Progenitor cell of endocrine pancreas (in vitro differentiated cells): Measurements from ENCODE around the gene CDH23. TPM values are rescaled to one million over a fixed set of nuclear protein-coding genes. Genes with fewer than 3 reads are reported as not detected.

Source experiments
- DNase-seq: peaks from one replicate; pipeline ENCODE4 v3.0.0; 2021; ENCODE audit warnings: low spot score; ENCODE audit not compliant: unreplicated experiment
- H3K27ac Mint-ChIP-seq: 2 replicates; pipeline ENCODE4 v1.8.0; 2021; ENCODE audit warnings: mild to moderate bottlenecking, moderate library complexity, mixed read lengths
- H3K27me3 Mint-ChIP-seq: 2 replicates; pipeline ENCODE4 v1.8.0; 2021; ENCODE audit warnings: mixed read lengths
- H3K36me3 Mint-ChIP-seq: 2 replicates; pipeline ENCODE4 v1.8.0; 2022; ENCODE audit warnings: mixed read lengths; ENCODE audit not compliant: insufficient read depth
- H3K4me1 Mint-ChIP-seq: 2 replicates; pipeline ENCODE4 v1.8.0; 2021; ENCODE audit warnings: low read depth, mixed read lengths
- H3K4me3 Mint-ChIP-seq: 2 replicates; pipeline ENCODE4 v1.8.0; 2021; ENCODE audit warnings: low read depth, mild to moderate bottlenecking, moderate library complexity, mixed read lengths
- H3K9me3 Mint-ChIP-seq: 2 replicates; pipeline ENCODE4 v1.8.0; 2021; ENCODE audit warnings: low read depth, mixed read lengths
- CTCF ChIP-seq: fragments of 200-600 bp; sonication (generic); IDR thresholded peaks from one replicate; pipeline ENCODE4 v1.5.0; 2021; ENCODE audit warnings: antibody characterized with exemption, mild to moderate bottlenecking; ENCODE audit not compliant: unreplicated experiment
- total RNA-seq: library from RNA; stranded (reverse); gene quantifications from 2 replicates; pipeline ENCODE4 v1.2.1, GENCODE V29; 2021

The CDH23 gene
- total RNA-seq, 1 donor from 2014 or later = 0.43 TPM

GRCh38 chr10:71802715-71803488 is 406.2 kb downstream of the CDH23 start:
- peaks cover 25% of the 10 kb centered on the region for H3K27me3 Mint-ChIP-seq
- no peak overlapping the region for H3K27ac Mint-ChIP-seq
- H3K4me3 Mint-ChIP-seq = no peak overlapping the region
- no peak for TF ChIP-seq CTCF
- no peak for DNase-seq
- no peaks in the 10 kb centered on the region for H3K36me3 Mint-ChIP-seq
- H3K4me1 Mint-ChIP-seq = peaks cover 4% of the 10 kb centered on the region
- no peaks in the 10 kb centered on the region for H3K9me3 Mint-ChIP-seq

GRCh38 chr10:71804077-71804476 is 407.4 kb downstream of the CDH23 start:
- TF ChIP-seq CTCF = no peak
- Mint-ChIP-seq H3K9me3 (no peaks in the 10 kb centered on the region), H3K27me3 (peaks cover 25% of the 10 kb centered on the region), H3K4me1 (peaks cover 4% of the 10 kb centered on the region), H3K4me3 (no peak overlapping the region), H3K36me3 (no peaks in the 10 kb centered on the region), H3K27ac (no peak overlapping the region)
- no peak for DNase-seq

- no peak for TF ChIP-seq CTCF
- DNase-seq = no peak
- H3K27me3 Mint-ChIP-seq = peaks cover 25% of the 10 kb centered on the region
- H3K27ac Mint-ChIP-seq = peak overlapping the region; percentile 83
- no peaks in the 10 kb centered on the region for H3K9me3 Mint-ChIP-seq
- H3K4me3 Mint-ChIP-seq = no peak overlapping the region
- H3K4me1 Mint-ChIP-seq = peaks cover 4% of the 10 kb centered on the region
- H3K36me3 Mint-ChIP-seq = no peaks in the 10 kb centered on the region
These were observed 409.3 kb downstream of the CDH23 start for GRCh38 chr10:71805776-71806703.

DNA sequence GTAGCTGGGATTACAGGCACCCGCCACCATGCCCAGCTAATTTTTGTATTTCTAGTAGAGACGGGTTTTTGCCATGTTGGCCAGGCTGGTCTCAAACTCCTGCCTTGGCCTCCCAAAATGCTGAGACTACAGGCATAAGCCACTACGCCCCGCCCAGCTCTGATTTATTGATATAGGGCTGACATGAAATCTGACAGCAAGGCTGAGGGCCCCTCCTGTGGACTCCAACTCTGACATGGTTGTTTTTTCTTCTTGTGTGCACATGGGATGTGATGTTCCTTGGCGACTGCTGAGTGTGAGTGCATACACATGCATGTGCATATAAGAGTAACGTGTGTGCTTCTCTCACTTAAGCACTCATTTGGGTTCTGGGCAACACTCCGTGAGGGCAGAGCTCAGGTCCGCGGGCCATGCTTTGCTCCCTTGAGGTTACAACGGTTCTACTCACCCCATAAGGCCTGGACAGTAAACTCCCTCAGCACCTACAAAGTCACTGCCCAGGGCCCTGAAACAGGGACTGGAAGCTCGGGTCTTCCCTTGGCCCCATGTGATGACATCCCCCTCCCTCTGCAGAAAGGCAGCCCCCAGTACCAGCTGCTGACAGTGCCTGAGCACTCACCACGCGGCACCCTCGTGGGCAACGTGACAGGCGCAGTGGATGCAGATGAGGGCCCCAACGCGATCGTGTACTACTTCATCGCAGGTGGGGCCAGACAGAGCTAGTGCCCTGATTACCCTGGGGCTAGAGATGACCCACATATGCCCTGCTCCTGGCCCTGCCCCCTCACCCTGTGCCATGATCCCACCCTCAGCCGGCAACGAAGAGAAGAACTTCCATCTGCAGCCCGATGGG is 410.2 kb downstream of the CDH23 start:
- H3K36me3 Mint-ChIP-seq = no peaks in the 10 kb centered on the region
- H3K4me1 Mint-ChIP-seq = peaks cover 4% of the 10 kb centered on the region
- DNase-seq = no peak
- H3K27ac Mint-ChIP-seq = no peak overlapping the region
- no peak for TF ChIP-seq CTCF
- H3K27me3 Mint-ChIP-seq = peaks cover 21% of the 10 kb centered on the region
- H3K4me3 Mint-ChIP-seq = no peak overlapping the region
- no peaks in the 10 kb centered on the region for H3K9me3 Mint-ChIP-seq
